IMR-90 (cell line): ENCODE measurements around the gene PCK1. TPM values are rescaled to one million over a fixed set of nuclear protein-coding genes. Genes with fewer than 3 reads are reported as not detected.

ENCODE experiments used
- ATAC-seq: fragments of 200-7000 bp; cut with Tn5 transposase; 2 replicates; pipeline ENCODE4 v1.9.1; 2020; ENCODE audit warnings: low read depth, mild to moderate bottlenecking, moderate library complexity
- BruUV-seq: library from RNA; stranded (reverse); fragments of 400-500 nt; replicated peaks from 2 replicates; lab custom pipeline; 2021; lab: Mats Ljungman, UMichigan
- CTCF ChIA-PET: fragments of 300-600 bp; formaldehyde crosslinking; extraction: SDS; loops from one replicate; lab custom pipeline; 2021; ENCODE audit warnings: antibody characterized with exemption; lab: Yijun Ruan, JAX
- POLR2A ChIA-PET: fragments of 300-600 bp; sonication (Branson Sonifier 250); formaldehyde crosslinking; loops from one replicate; lab custom pipeline; 2022; ENCODE audit warnings: antibody characterized with exemption; ENCODE audit not compliant: unreplicated experiment; lab: Charles Lee
- DNase-seq: peaks from one replicate; pipeline ENCODE4 v3.0.0; 2013
- H2AFZ ChIP-seq: replicated peaks from 2 replicates; pipeline ENCODE3; 2013; ENCODE audit warnings: low read length, mild to moderate bottlenecking; ENCODE audit not compliant: poor library complexity
- H2AK5ac ChIP-seq: 2 replicates; pipeline ENCODE4 v1.6.1; 2013; ENCODE audit warnings: low read depth, low read length, inconsistent platforms
- H2AK9ac ChIP-seq: replicated peaks from 2 replicates; pipeline ENCODE3; 2013; ENCODE audit warnings: mild to moderate bottlenecking, low read depth, low read length, moderate library complexity; ENCODE audit not compliant: poor library complexity
- H2BK120ac ChIP-seq: 2 replicates; pipeline ENCODE4 v1.6.1; 2013; ENCODE audit warnings: low read depth, low read length, inconsistent platforms
- H2BK15ac ChIP-seq: 3 replicates; pipeline ENCODE4 v1.6.1; 2013; ENCODE audit warnings: low read depth, low read length, inconsistent platforms
- H2BK20ac ChIP-seq: 2 replicates; pipeline ENCODE4 v1.6.1; 2013; ENCODE audit warnings: low read depth, mild to moderate bottlenecking, inconsistent platforms, low read length, moderate library complexity
- H2BK5ac ChIP-seq: 2 replicates; pipeline ENCODE4 v1.6.1; 2013; ENCODE audit warnings: mild to moderate bottlenecking, low read depth, low read length, inconsistent platforms; ENCODE audit not compliant: poor library complexity, severe bottlenecking
- H3K14ac ChIP-seq: replicated peaks from 2 replicates; pipeline ENCODE4 v1.6.1; 2013; ENCODE audit warnings: low read depth, low read length, inconsistent platforms
- H3K18ac ChIP-seq: 2 replicates; pipeline ENCODE4 v1.6.1; 2013; ENCODE audit warnings: low read depth, low read length, control low read depth
- H3K23ac ChIP-seq: 2 replicates; pipeline ENCODE4 v1.6.1; 2013; ENCODE audit warnings: low read depth, low read length, inconsistent platforms
- H3K27ac ChIP-seq: 2 replicates; pipeline ENCODE4 v1.5.1; 2013; ENCODE audit warnings: mild to moderate bottlenecking, control low read depth, low read length; ENCODE audit not compliant: insufficient read depth
- H3K27me3 ChIP-seq: 2 replicates; pipeline ENCODE4 v1.6.1; 2013; ENCODE audit warnings: low read length; ENCODE audit not compliant: control insufficient read depth, insufficient read depth
- H3K36me3 ChIP-seq: 2 replicates; pipeline ENCODE4 v1.6.1; 2013; ENCODE audit warnings: low read length, mixed read lengths; ENCODE audit not compliant: control insufficient read depth, insufficient read depth
- H3K4ac ChIP-seq: 2 replicates; pipeline ENCODE4 v1.6.1; 2013; ENCODE audit warnings: low read depth, low read length, inconsistent platforms
- H3K4me1 ChIP-seq: 2 replicates; pipeline ENCODE4 v1.6.1; 2013; ENCODE audit warnings: low read length, mixed read lengths; ENCODE audit not compliant: control insufficient read depth, insufficient read depth
- H3K4me2 ChIP-seq: 2 replicates; pipeline ENCODE4 v1.6.1; 2013; ENCODE audit warnings: low read depth, mild to moderate bottlenecking, control low read depth, low read length, moderate library complexity
- H3K4me3 ChIP-seq: 2 replicates; pipeline ENCODE4 v1.5.1; 2013; ENCODE audit warnings: low read depth, mild to moderate bottlenecking, control low read depth, low read length, moderate library complexity; ENCODE audit not compliant: insufficient read depth
- H3K56ac ChIP-seq: 2 replicates; pipeline ENCODE4 v1.6.1; 2013; ENCODE audit warnings: low read length, inconsistent platforms; ENCODE audit not compliant: insufficient read depth; ENCODE audit errors: extremely low read depth
- H3K79me1 ChIP-seq, 2 experiments: 2 replicates each; pipeline ENCODE4 v1.6.1; 2013; ENCODE audit warnings: low read length in 2 of 2, inconsistent platforms in 1 of 2, low read depth in 1 of 2
- H3K9ac ChIP-seq: 2 replicates; pipeline ENCODE4 v1.6.1; 2013; ENCODE audit warnings: low read depth, low read length, control low read depth
- H3K9me1 ChIP-seq: 2 replicates; pipeline ENCODE4 v1.6.1; 2013; ENCODE audit warnings: low read length, inconsistent platforms; ENCODE audit not compliant: insufficient read depth
- H3K9me3 ChIP-seq: 2 replicates; pipeline ENCODE4 v1.6.1; 2013; ENCODE audit warnings: low read length; ENCODE audit not compliant: control insufficient read depth, insufficient read depth
- H4K20me1 ChIP-seq: 2 replicates; pipeline ENCODE4 v1.6.1; 2013; ENCODE audit warnings: low read length, inconsistent platforms; ENCODE audit not compliant: insufficient read depth
- H4K5ac ChIP-seq: 2 replicates; pipeline ENCODE4 v1.6.1; 2013; ENCODE audit warnings: mild to moderate bottlenecking, low read depth, low read length, control low read depth
- H4K8ac ChIP-seq, 2 experiments: 2 replicates each; pipeline ENCODE4 v1.6.1; 2013; ENCODE audit warnings: low read depth in 2 of 2, low read length in 2 of 2, control low read depth in 1 of 2, inconsistent platforms in 1 of 2
- H4K91ac ChIP-seq: 2 replicates; pipeline ENCODE4 v1.6.1; 2013; ENCODE audit warnings: low read depth, low read length, inconsistent platforms; ENCODE audit not compliant: insufficient read depth
- CEBPB ChIP-seq: IDR thresholded peaks from 2 replicates; pipeline ENCODE4 v1.6.1; 2012; ENCODE audit warnings: low read depth, low read length, improper control_type of control experiment
- FOS ChIP-seq: fragments of 150-350 bp; IDR thresholded peaks from 2 replicates; pipeline ENCODE4 v1.6.1; 2016; ENCODE audit warnings: low read depth, low read length
- MAFK ChIP-seq: IDR thresholded peaks from 2 replicates; pipeline ENCODE4 v1.6.1; 2012; ENCODE audit warnings: low read depth, low read length, improper control_type of control experiment
- MAZ ChIP-seq: IDR thresholded peaks from 2 replicates; pipeline ENCODE4 v1.6.1; 2012; ENCODE audit warnings: low read depth, mild to moderate bottlenecking, low read length, improper control_type of control experiment, moderate library complexity, borderline replicate concordance
- MXI1 ChIP-seq: IDR thresholded peaks from 2 replicates; pipeline ENCODE4 v1.6.1; 2012; ENCODE audit warnings: low read depth, mild to moderate bottlenecking, low read length, moderate library complexity, borderline replicate concordance
- NFE2L2 ChIP-seq: fragments of 150-350 bp; IDR thresholded peaks from 2 replicates; pipeline ENCODE4 v1.6.1; 2016; ENCODE audit warnings: low read depth, mild to moderate bottlenecking, low read length
- RAD21 ChIP-seq: IDR thresholded peaks from 2 replicates; pipeline ENCODE4 v1.6.1; 2012; ENCODE audit warnings: low read length, improper control_type of control experiment
- RCOR1 ChIP-seq: IDR thresholded peaks from 2 replicates; pipeline ENCODE4 v1.6.1; 2012; ENCODE audit warnings: mild to moderate bottlenecking, low read length, improper control_type of control experiment; ENCODE audit not compliant: insufficient replicate concordance
- RFX5 ChIP-seq: IDR thresholded peaks from 2 replicates; pipeline ENCODE4 v1.8.0; 2012; ENCODE audit warnings: low read depth, mild to moderate bottlenecking, low read length, moderate library complexity
- SMC3 ChIP-seq: fragments of 150-350 bp; IDR thresholded peaks from 2 replicates; pipeline ENCODE4 v1.6.1; 2016; ENCODE audit warnings: low read depth, mild to moderate bottlenecking, antibody characterized with exemption, low read length, moderate library complexity
- WGBS, 2 experiments: methylation state at CpG; one replicate each; pipeline versions ENCODE4 v1.1.5 to v1.1.7; 2013; ENCODE audit warnings: missing lambda C conversion rate in 2 of 2; ENCODE audit not compliant: insufficient read length in 1 of 2; ENCODE audit errors: extremely low coverage in 2 of 2; 5-methylcytosine and 5-hydroxymethylcytosine counted together
- dilution Hi-C: fragments of 300-500 bp; cut with HindIII; formaldehyde crosslinking; loops from one replicate; pipeline ENCODE4 v1.14.3; 2018; ENCODE audit warnings: low sequenced_read_pairs; ENCODE audit not compliant: unreplicated experiment
- in situ Hi-C: fragments of 300-500 bp; cut with MboI; formaldehyde crosslinking; loops from 3 replicates; pipeline ENCODE4 v1.14.3; 2019; ENCODE audit warnings: low sequenced_read_pairs, inconsistent platforms, mixed read lengths
- intact Hi-C: fragments of 100-400 bp; cut with micrococcal nuclease; formaldehyde crosslinking; loops from 2 replicates; pipeline ENCODE4 v1.10.0; 2022
- polyA plus RNA-seq, 3 experiments: library from polyadenylated mRNA; depleted of rRNA; stranded (reverse); fragments of >200 nt; gene quantifications; 2 replicates each; pipeline ENCODE4 v1.2.3, GENCODE V29; 2012; ENCODE audit warnings: low replicate concordance in 1 of 3
- total RNA-seq: library from RNA; depleted of rRNA; stranded (reverse); fragments of >200 nt; gene quantifications from 2 replicates; pipeline ENCODE4 v1.2.3, GENCODE V29; 2012
- TF ChIP-seq, protein P1 (sequence below): conservative IDR thresholded peaks from 2 replicates; pipeline ENCODE4 v1.5.1; 2012; ENCODE audit warnings: mild to moderate bottlenecking, low read depth, low read length, improper control_type of control experiment
- TF ChIP-seq, protein P2 (sequence below): fragments of 150-350 bp; IDR thresholded peaks from 2 replicates; pipeline ENCODE4 v1.6.1; 2017; ENCODE audit warnings: mild to moderate bottlenecking, antibody characterized with exemption, low read length, low read depth

The PCK1 gene
- total and polyA plus RNA-seq, 2 of the 4 experiments (the other 2 are of a cell fraction) = not detected

DNA sequence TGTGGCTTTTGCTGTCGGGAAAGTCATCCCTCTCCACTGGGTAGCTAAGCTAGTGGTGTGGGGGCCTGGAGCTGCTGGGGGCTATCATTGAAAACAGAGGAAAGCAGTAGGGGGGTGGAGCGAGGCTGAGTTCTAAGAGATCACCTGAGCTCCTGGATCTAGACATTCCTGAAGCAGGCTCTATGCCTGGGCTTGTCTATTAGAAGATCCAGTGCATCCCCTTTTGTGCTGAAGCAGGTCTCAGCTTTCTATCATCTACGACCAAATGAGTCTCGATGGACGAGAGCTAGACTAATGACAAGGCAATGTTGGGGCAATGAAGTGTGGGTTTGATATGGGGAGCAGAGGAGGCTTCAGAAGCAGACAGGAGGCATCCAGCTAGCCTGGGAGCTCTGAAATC lies 40.8 kb downstream of the PCK1 start:
- Histone ChIP-seq H3K18ac (no peak overlapping the region), H3K9ac (no peak overlapping the region), H2BK15ac (no peak overlapping the region), H3K9me3 (no peaks in the 10 kb centered on the region), H3K27ac (no peak overlapping the region), H3K9me1 (no peaks in the 10 kb centered on the region), H2AK5ac (no peak overlapping the region), H4K8ac (no peak overlapping the region), H3K23ac (no peak overlapping the region), H4K20me1 (no peaks in the 10 kb centered on the region; the same call in 1 of the 2 replicates), H2BK20ac (no peak overlapping the region), H4K5ac (no peak overlapping the region), H3K4me2 (no peak overlapping the region), H3K79me1 (no peaks in the 10 kb centered on the region), H3K27me3 (peaks cover 12% of the 10 kb centered on the region), H3K4ac (no peak overlapping the region), H3K56ac (no peak overlapping the region), H3K14ac (no peak overlapping the region), H2AFZ (no peak overlapping the region), H4K91ac (no peak overlapping the region), H2BK5ac (no peak overlapping the region), H3K36me3 (no peaks in the 10 kb centered on the region), H3K4me1 (no peaks in the 10 kb centered on the region), H2BK120ac (no peak overlapping the region), H3K4me3 (no peak overlapping the region), H2AK9ac (no peak overlapping the region)
- dilution Hi-C loops = no loop called here
- DNase-seq = no peak
- TF ChIP-seq NFE2L2 = no peak
- no peak for TF ChIP-seq FOS
- TF ChIP-seq MAFK = no peak
- no peak for TF ChIP-seq MXI1
- TF ChIP-seq, protein P1, sequence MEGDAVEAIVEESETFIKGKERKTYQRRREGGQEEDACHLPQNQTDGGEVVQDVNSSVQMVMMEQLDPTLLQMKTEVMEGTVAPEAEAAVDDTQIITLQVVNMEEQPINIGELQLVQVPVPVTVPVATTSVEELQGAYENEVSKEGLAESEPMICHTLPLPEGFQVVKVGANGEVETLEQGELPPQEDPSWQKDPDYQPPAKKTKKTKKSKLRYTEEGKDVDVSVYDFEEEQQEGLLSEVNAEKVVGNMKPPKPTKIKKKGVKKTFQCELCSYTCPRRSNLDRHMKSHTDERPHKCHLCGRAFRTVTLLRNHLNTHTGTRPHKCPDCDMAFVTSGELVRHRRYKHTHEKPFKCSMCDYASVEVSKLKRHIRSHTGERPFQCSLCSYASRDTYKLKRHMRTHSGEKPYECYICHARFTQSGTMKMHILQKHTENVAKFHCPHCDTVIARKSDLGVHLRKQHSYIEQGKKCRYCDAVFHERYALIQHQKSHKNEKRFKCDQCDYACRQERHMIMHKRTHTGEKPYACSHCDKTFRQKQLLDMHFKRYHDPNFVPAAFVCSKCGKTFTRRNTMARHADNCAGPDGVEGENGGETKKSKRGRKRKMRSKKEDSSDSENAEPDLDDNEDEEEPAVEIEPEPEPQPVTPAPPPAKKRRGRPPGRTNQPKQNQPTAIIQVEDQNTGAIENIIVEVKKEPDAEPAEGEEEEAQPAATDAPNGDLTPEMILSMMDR = no peak
- no peak for TF ChIP-seq MAZ
- TF ChIP-seq, protein P2, sequence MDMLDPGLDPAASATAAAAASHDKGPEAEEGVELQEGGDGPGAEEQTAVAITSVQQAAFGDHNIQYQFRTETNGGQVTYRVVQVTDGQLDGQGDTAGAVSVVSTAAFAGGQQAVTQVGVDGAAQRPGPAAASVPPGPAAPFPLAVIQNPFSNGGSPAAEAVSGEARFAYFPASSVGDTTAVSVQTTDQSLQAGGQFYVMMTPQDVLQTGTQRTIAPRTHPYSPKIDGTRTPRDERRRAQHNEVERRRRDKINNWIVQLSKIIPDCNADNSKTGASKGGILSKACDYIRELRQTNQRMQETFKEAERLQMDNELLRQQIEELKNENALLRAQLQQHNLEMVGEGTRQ = no peak
- no peak for TF ChIP-seq RCOR1
- TF ChIP-seq RAD21 = no peak
- no peak for TF ChIP-seq CEBPB
- no peak for TF ChIP-seq SMC3
- no peak for TF ChIP-seq RFX5
- ChIA-PET POLR2A (no interaction called here), CTCF (no interaction called here)
- ATAC-seq = no peak
- intact Hi-C loops = no loop called here
- in situ Hi-C loops = loop anchor here (10.0 kb wide), 1 partner anchor 583 kb away; no protein-coding TSS in a partner anchor
- no TSS peak for BruUV-seq
- 82% methylated on average over 2 of the region's 5 CpGs; no CpG with 5 or more reads in 1 of the 2 experiments for WGBS, 2 experiments
